GM18867 (cell line): ENCODE measurements around the gene ZNF548.
"Not testable (repeated sequence)": the region's sequence is repeated elsewhere in the genome, so short reads cannot be mapped to it uniquely, and the experiment has no call there.

ENCODE experiments used
- ATAC-seq: cut with Tn5 transposase; IDR thresholded peaks from one replicate; pipeline ENCODE4 v1.9.1; 2021; ENCODE audit warnings: mild to moderate bottlenecking, moderate library complexity; ENCODE audit not compliant: unreplicated experiment

The ZNF548 gene

GRCh38 chr19:57389730-57390598, at the start of gene ZNF548:
TSS of gene ZNF548 (plus strand) at chr19:57389854. CDS start at chr19:57390100, 246 bp downstream.
- ATAC-seq = peak; percentile 94

- ATAC-seq = no peak
Measured at GRCh38 chr19:57342582-57342981, 47.1 kb upstream of the ZNF548 start.

- no peak for ATAC-seq
Measured at GRCh38 chr19:57348136-57348535, 41.5 kb upstream of the ZNF548 start.

- peak; percentile 98 for ATAC-seq
Measured at GRCh38 chr19:57350877-57351805, 38.5 kb upstream of the ZNF548 start, which contains the start of gene ZNF304. TSS of gene ZNF304 (plus strand) at chr19:57351271. CDS start at chr19:57351665, 394 bp downstream.

- ATAC-seq = no peak
Measured at GRCh38 chr19:57351867-57352266, 37.8 kb upstream of the ZNF548 start.

GRCh38 chr19:57355916-57356315, 33.7 kb upstream of the ZNF548 start:
- no peak for ATAC-seq

- no peak for ATAC-seq
Measured at GRCh38 chr19:57357406-57357805, 32.2 kb upstream of the ZNF548 start.

GRCh38 chr19:57359300-57359699, 30.4 kb upstream of the ZNF548 start:
- no peak for ATAC-seq

- ATAC-seq = no peak
Measured at GRCh38 chr19:57362419-57362818, 27.2 kb upstream of the ZNF548 start.

- peak; percentile 92 for ATAC-seq
Measured at GRCh38 chr19:57362997-57363687, 26.5 kb upstream of the ZNF548 start, which contains the start of the genes TRAPPC2B and ZNF547. TSS of gene TRAPPC2B (plus strand) at chr19:57363551. CDS start at chr19:57364834, 1,283 bp downstream. TSS of gene ZNF547 (plus strand) at chr19:57363551. CDS start at chr19:57368556, 5,005 bp downstream.

GRCh38 chr19:57363688-57364181, 25.9 kb upstream of the ZNF548 start:
- peak; percentile 11 for ATAC-seq

- no peak for ATAC-seq
Measured at GRCh38 chr19:57366776-57367175, 22.9 kb upstream of the ZNF548 start.

GRCh38 chr19:57374179-57374578, 15.5 kb upstream of the ZNF548 start:
- ATAC-seq = no peak

- ATAC-seq = not testable (repeated sequence)
Measured at GRCh38 chr19:57374647-57375046, 15.0 kb upstream of the ZNF548 start.

GRCh38 chr19:57376151-57376550, 13.5 kb upstream of the ZNF548 start:
- no peak for ATAC-seq

- ATAC-seq = no peak
Measured at GRCh38 chr19:57377498-57378146, 12.0 kb upstream of the ZNF548 start.

GRCh38 chr19:57380923-57381322, 8.7 kb upstream of the ZNF548 start:
- ATAC-seq = no peak

- no peak for ATAC-seq
Measured at GRCh38 chr19:57382806-57383488, 6.7 kb upstream of the ZNF548 start.

GRCh38 chr19:57389194-57389729, 392 bp upstream of the ZNF548 start:
- ATAC-seq = no peak
